Peyer's patch (tissue), 4 donors: ENCODE measurements around the gene QRFPR. TPM values are rescaled to one million over a fixed set of nuclear protein-coding genes. Genes with fewer than 3 reads are reported as not detected.

Source experiments
- small RNA-seq, 2 donors: library from RNA; depleted of rRNA; stranded (forward); fragments of <200 nt; gene quantifications; one replicate each; pipeline ENCODE3, GENCODE V24; 2016
- total RNA-seq, 4 donors: library from RNA; depleted of rRNA; stranded (reverse); fragments of >200 nt; gene quantifications; one replicate each; pipeline ENCODE4 v1.1.0, GENCODE V29; 2016

QRFPR gene
- total RNA-seq, 4 donors from 2014 or later: not detected

Small RNAs within 50 kb of the gene (small RNA-seq; reads per million reads assigned to genes)
- gene RF00019: 0 reads per million in 2 donors

Other genes starting within 250 kb of the QRFPR start
- gene TNIP3, start 216.7 kb downstream of the QRFPR start, total RNA-seq: under 1 TPM in 1 of 4 donors, not detected in 3; 0.88 TPM